B cell (primary cell): ENCODE results near the gene ERMAP. TPM values are rescaled to one million over a fixed set of nuclear protein-coding genes. Genes with fewer than 3 reads are reported as not detected.

Experiments used
- ATAC-seq: fragments of 200-7000 bp; cut with Tn5 transposase; one replicate; pipeline ENCODE4 v1.10.0; 2021; ENCODE audit warnings: low read depth, mild to moderate bottlenecking, moderate number of reproducible peaks, moderate library complexity
- CTCF ChIA-PET: fragments of 350-600 bp; sonication (Branson Sonifier 250); formaldehyde crosslinking; loops from one replicate; lab custom pipeline; 2021; ENCODE audit warnings: antibody characterized with exemption, inconsistent platforms; lab: Charles Lee
- POLR2A ChIA-PET: fragments of 350-600 bp; sonication (Branson Sonifier 250); formaldehyde crosslinking; loops from one replicate; lab custom pipeline; 2021; ENCODE audit warnings: antibody characterized with exemption; lab: Charles Lee
- DNase-seq: peaks from one replicate; pipeline ENCODE4 v3.0.0; 2013
- H2AFZ ChIP-seq: 2 replicates; pipeline ENCODE4 v1.6.1; 2012; ENCODE audit warnings: mild to moderate bottlenecking, low read depth, low read length; ENCODE audit not compliant: insufficient read depth, poor library complexity, severe bottlenecking
- H3K27ac ChIP-seq, 2 donors: 1 replicate in 1 of 2; 2 replicates in 1 of 2; pipeline ENCODE4 v1.5.1; 2012 to 2013; ENCODE audit warnings: low read length in 2 of 2, mild to moderate bottlenecking in 2 of 2, moderate library complexity in 1 of 2
- H3K27me3 ChIP-seq, 4 experiments: fragments of 200-600 bp in 1 of 4; sonication (generic) in 1 of 4; replicated peaks in 1 of 4; 1 replicate in 2 of 4; 2 replicates in 2 of 4; pipeline versions ENCODE4 v1.6.1 to v1.7.0; 2013 to 2016; ENCODE audit warnings: low read length in 3 of 4, mild to moderate bottlenecking in 2 of 4, mixed read lengths in 1 of 4, moderate library complexity in 1 of 4; ENCODE audit not compliant: insufficient read depth in 4 of 4, control insufficient read depth in 3 of 4; ENCODE audit errors: control extremely low read depth in 1 of 4
- H3K36me3 ChIP-seq, 2 experiments: replicated peaks in 1 of 2; 1 replicate in 1 of 2; 2 replicates in 1 of 2; pipeline versions ENCODE4 v1.6.1 to v1.7.1; 2013; ENCODE audit warnings: low read length in 1 of 2; ENCODE audit not compliant: insufficient read depth in 2 of 2, control insufficient read depth in 1 of 2; ENCODE audit errors: control extremely low read depth in 1 of 2, extremely low read depth in 1 of 2
- H3K4me1 ChIP-seq, 2 donors: fragments of 200-600 bp in 1 of 2; sonication (generic) in 1 of 2; 1 replicate in 1 of 2; 2 replicates in 1 of 2; pipeline versions ENCODE4 v1.5.1 to v1.6.1; 2013 to 2017; ENCODE audit warnings: low read length in 2 of 2; ENCODE audit not compliant: control insufficient read depth in 2 of 2, insufficient read depth in 2 of 2
- H3K4me2 ChIP-seq: replicated peaks from 2 replicates; pipeline ENCODE3; 2012; ENCODE audit warnings: mild to moderate bottlenecking, low read depth, low read length; ENCODE audit not compliant: poor library complexity, severe bottlenecking
- H3K4me3 ChIP-seq, 5 experiments: fragments of 200-600 bp in 1 of 5; sonication (generic) in 1 of 5; 1 replicate in 3 of 5; 2 replicates in 2 of 5; pipeline versions ENCODE4 v1.5.1 to v1.7.0; 2011 to 2016; ENCODE audit warnings: low read length in 4 of 5, mild to moderate bottlenecking in 4 of 5, low read depth in 2 of 5, control low read depth in 1 of 5, moderate library complexity in 1 of 5; ENCODE audit not compliant: insufficient read depth in 1 of 5; ENCODE audit errors: control extremely low read depth in 1 of 5, extremely low read depth in 1 of 5
- H3K79me2 ChIP-seq: fragments of 200-600 bp; sonication (generic); one replicate; pipeline ENCODE4 v1.6.0; 2016; ENCODE audit warnings: low read length; ENCODE audit not compliant: control insufficient read depth, insufficient read depth
- H3K9ac ChIP-seq: fragments of 200-600 bp; sonication (generic); 2 replicates; pipeline ENCODE4 v1.6.1; 2017; ENCODE audit warnings: mild to moderate bottlenecking, low read length, moderate library complexity
- H3K9me3 ChIP-seq, 3 donors: one replicate each; pipeline versions ENCODE4 v1.6.1 to v1.7.1; 2013; ENCODE audit warnings: low read length in 2 of 3; ENCODE audit not compliant: control insufficient read depth in 2 of 3, insufficient read depth in 1 of 3; ENCODE audit errors: control extremely low read depth in 1 of 3
- H4K20me1 ChIP-seq: 2 replicates; pipeline ENCODE4 v1.6.0; 2012; ENCODE audit warnings: mild to moderate bottlenecking, low read length; ENCODE audit not compliant: insufficient read depth, control insufficient read depth, poor library complexity, severe bottlenecking
- H3K27ac Mint-ChIP-seq: one replicate; pipeline ENCODE4 v1.8.0; 2021; ENCODE audit warnings: mixed read lengths
- H3K27me3 Mint-ChIP-seq: one replicate; pipeline ENCODE4 v1.8.0; 2021; ENCODE audit warnings: mixed read lengths
- H3K4me1 Mint-ChIP-seq: one replicate; pipeline ENCODE4 v1.8.0; 2021; ENCODE audit warnings: mixed read lengths
- H3K4me3 Mint-ChIP-seq: one replicate; pipeline ENCODE4 v1.8.0; 2021; ENCODE audit warnings: mixed read lengths
- H3K9me3 Mint-ChIP-seq: one replicate; pipeline ENCODE4 v1.8.0; 2022; ENCODE audit warnings: mixed read lengths; ENCODE audit not compliant: insufficient read depth
- EZH2 ChIP-seq: IDR thresholded peaks from 2 replicates; pipeline ENCODE4 v1.6.1; 2012; ENCODE audit warnings: borderline replicate concordance, low read depth, mild to moderate bottlenecking, moderate library complexity, low read length; ENCODE audit not compliant: insufficient read depth, poor library complexity, severe bottlenecking
- WGBS: methylation state at CpG from one replicate; pipeline ENCODE4 v1.1.5; 2013; ENCODE audit warnings: missing lambda C conversion rate; ENCODE audit not compliant: insufficient coverage; 5-methylcytosine and 5-hydroxymethylcytosine counted together
- intact Hi-C: fragments of 100-400 bp; cut with micrococcal nuclease; formaldehyde crosslinking; loops from one replicate; pipeline ENCODE4 v1.10.0; 2022
- polyA plus RNA-seq: library from polyadenylated mRNA; depleted of rRNA; stranded (reverse); fragments of >200 nt; gene quantifications from 2 replicates; pipeline ENCODE4 v1.2.3, GENCODE V29; 2012
- total RNA-seq, 2 donors: library from RNA; stranded (reverse); fragments of 120-200 nt in 1 of 2; gene quantifications; 1 replicate in 1 of 2; 2 replicates in 1 of 2; pipeline versions ENCODE4 v1.2.3 to v1.2.4, GENCODE V29; 2013 to 2022
- TF ChIP-seq, protein P1 (sequence below): fragments of 200-600 bp; IDR thresholded peaks from one replicate; pipeline ENCODE4 v1.8.0; 2022; ENCODE audit warnings: antibody characterized with exemption, mild to moderate bottlenecking

ERMAP gene
- total and polyA plus RNA-seq, 2 donors (not counting 1 experiment from before 2014, with no cell fraction given): 4.9 to 13.1 TPM

DNA sequence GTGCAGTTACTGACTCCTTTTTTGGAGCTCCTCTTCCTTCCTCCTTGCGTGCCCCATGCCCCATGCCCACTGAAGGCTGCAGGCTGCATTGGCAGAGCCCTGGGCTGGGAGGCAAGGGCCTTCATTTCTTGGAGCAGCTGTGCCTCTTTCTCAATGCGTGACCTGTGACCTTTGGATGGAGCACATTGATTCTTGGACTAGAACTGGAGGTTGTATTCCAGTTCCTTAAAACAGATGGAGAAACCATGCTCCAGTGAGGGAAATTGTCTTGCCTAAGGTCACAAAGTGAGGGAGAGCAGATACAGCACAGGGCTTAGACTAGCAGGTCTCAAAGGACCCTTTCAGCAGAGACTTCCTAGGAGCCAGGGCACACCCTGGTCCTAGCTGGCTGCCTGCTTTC, 23.1 kb upstream of the ERMAP start:
- Histone ChIP-seq H3K9me3 (no peaks in the 10 kb centered on the region), H3K27ac (no peak overlapping the region), H3K79me2 (no peaks in the 10 kb centered on the region), H2AFZ (no peak overlapping the region), H3K9ac (no peak overlapping the region), H3K4me3 (no peak overlapping the region), H4K20me1 (no peaks in the 10 kb centered on the region), H3K36me3 (no peaks in the 10 kb centered on the region), H3K27me3 (no peaks in the 10 kb centered on the region), H3K4me2 (no peak overlapping the region), H3K4me1 (no peaks in the 10 kb centered on the region)
- 100% methylated on average over 2 of the region's 2 CpGs for WGBS
- no peaks in the 10 kb centered on the region for H3K27me3 Mint-ChIP-seq
- ATAC-seq (no peak), DNase-seq (no peak)
- no peak for TF ChIP-seq EZH2
- TF ChIP-seq, protein P1, sequence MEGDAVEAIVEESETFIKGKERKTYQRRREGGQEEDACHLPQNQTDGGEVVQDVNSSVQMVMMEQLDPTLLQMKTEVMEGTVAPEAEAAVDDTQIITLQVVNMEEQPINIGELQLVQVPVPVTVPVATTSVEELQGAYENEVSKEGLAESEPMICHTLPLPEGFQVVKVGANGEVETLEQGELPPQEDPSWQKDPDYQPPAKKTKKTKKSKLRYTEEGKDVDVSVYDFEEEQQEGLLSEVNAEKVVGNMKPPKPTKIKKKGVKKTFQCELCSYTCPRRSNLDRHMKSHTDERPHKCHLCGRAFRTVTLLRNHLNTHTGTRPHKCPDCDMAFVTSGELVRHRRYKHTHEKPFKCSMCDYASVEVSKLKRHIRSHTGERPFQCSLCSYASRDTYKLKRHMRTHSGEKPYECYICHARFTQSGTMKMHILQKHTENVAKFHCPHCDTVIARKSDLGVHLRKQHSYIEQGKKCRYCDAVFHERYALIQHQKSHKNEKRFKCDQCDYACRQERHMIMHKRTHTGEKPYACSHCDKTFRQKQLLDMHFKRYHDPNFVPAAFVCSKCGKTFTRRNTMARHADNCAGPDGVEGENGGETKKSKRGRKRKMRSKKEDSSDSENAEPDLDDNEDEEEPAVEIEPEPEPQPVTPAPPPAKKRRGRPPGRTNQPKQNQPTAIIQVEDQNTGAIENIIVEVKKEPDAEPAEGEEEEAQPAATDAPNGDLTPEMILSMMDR: no peak
- H3K4me1 Mint-ChIP-seq: no peaks in the 10 kb centered on the region
- ChIA-PET CTCF (interaction anchor here (1.5 kb wide), 1 partner anchor 280 kb away, joined by 4 read pairs; no protein-coding TSS in a partner anchor), POLR2A (no interaction called here)
- H3K9me3 Mint-ChIP-seq: no peaks in the 10 kb centered on the region
- intact Hi-C loops: no loop called here
- no peak overlapping the region for H3K27ac Mint-ChIP-seq
- H3K4me3 Mint-ChIP-seq: no peak overlapping the region

DNA sequence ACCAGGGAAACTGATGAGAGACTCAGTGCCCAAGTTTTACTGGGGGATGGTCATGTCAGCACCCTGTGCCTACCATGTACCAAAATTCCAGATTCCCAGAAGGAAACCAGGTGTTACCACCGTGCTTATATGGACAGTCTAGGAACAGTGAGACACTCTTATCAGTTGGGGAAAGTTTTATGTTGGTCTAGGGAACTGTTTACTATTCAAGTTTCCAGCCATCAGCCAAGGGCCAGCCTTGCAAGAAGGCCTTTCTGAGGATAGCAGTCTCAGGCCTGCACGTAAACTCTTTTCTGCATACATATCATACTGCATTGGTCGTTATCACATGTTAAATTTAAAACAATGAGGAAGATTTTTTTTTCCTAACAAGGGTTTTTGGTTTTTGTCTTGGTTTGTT, 19.5 kb upstream of the ERMAP start:
- Histone ChIP-seq H3K4me2 (no peak overlapping the region), H4K20me1 (no peaks in the 10 kb centered on the region), H3K36me3 (no peaks in the 10 kb centered on the region), H3K27ac (no peak overlapping the region), H2AFZ (no peak overlapping the region), H3K9me3 (no peaks in the 10 kb centered on the region), H3K27me3 (no peaks in the 10 kb centered on the region), H3K79me2 (no peaks in the 10 kb centered on the region), H3K9ac (no peak overlapping the region), H3K4me1 (no peaks in the 10 kb centered on the region), H3K4me3 (no peak overlapping the region)
- DNase-seq (no peak), ATAC-seq (no peak)
- ChIA-PET POLR2A (no interaction called here), CTCF (interaction anchor here (1.5 kb wide), 1 partner anchor 276 kb away, joined by 6 read pairs; no protein-coding TSS in a partner anchor)
- intact Hi-C loops: no loop called here
- no peaks in the 10 kb centered on the region for H3K9me3 Mint-ChIP-seq
- no peak for TF ChIP-seq EZH2
- TF ChIP-seq, protein P1: no peak
- H3K4me1 Mint-ChIP-seq: no peaks in the 10 kb centered on the region
- H3K4me3 Mint-ChIP-seq: no peak overlapping the region
- H3K27ac Mint-ChIP-seq: no peak overlapping the region
- WGBS: 100% methylated on average over 1 of the region's 3 CpGs
- H3K27me3 Mint-ChIP-seq: no peaks in the 10 kb centered on the region
